ENCODE measurements around the gene COL6A2. TPM values are rescaled to one million over a fixed set of nuclear protein-coding genes. Genes with fewer than 3 reads are reported as not detected.

Gene COL6A2
- polyA plus RNA-seq, 1 of the 3 experiments (the other 2 are of a cell fraction), result 108 TPM

DNA sequence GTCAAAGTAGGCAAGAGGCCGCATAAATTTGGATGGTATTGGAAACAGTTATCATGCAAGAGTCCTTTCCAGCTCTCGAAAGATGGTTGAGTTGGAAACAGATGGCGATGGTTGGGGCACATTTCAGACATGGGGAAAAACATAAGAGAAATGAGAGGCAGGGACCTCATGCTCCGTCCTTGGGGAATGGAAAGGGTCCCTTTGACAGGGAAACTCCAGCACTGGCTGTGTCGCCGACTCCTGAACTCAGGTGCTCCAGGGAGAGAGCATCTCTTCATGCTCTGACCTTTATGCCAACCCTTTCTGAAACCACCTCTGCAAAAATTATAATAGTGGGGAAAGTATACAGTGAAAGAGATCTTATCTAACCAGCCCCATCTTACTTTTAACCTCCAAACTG lies 36.8 kb upstream of the COL6A2 start:
- Histone ChIP-seq H2AFZ (ENCODE audit: low read depth) (no peak overlapping the region), H4K20me1 (ENCODE audit: insufficient read depth) (no peaks in the 10 kb centered on the region), H3K4me3 (ENCODE audit: low read depth in 2 of 2, low read length in 1 of 2) (no peak overlapping the region), H3K9me2 (no peaks in the 10 kb centered on the region), H3K36me3 (replicated peaks in 1 of 2; ENCODE audit: control insufficient read depth in 1 of 2, insufficient read depth in 2 of 2, low read length in 1 of 2) (no peaks in the 10 kb centered on the region), H3K4me1 (ENCODE audit: control insufficient read depth in 1 of 2, insufficient read depth in 2 of 2, low read depth in 1 of 2, low read length in 1 of 2) (peaks cover 0 to 9% of the 10 kb centered on the region in 2 experiments; a peak in 1 of 4 replicates), H3F3A (replicated peaks; ENCODE audit: insufficient read depth) (no peaks in the 10 kb centered on the region), H3K9me3 (no peaks in the 10 kb centered on the region; the same call in 1 of the 2 replicates), H3K9ac (no peak overlapping the region), H3K79me2 (ENCODE audit: insufficient read depth) (no peaks in the 10 kb centered on the region), H3K4me2 (0 out of 2 replicates have a peak overlapping the region, but pooled peaks have one; percentile 21), H3K27me3 (ENCODE audit: insufficient read depth) (no peaks in the 10 kb centered on the region), H3K27ac (ENCODE audit: low read depth in 2 of 2, low read length in 1 of 2) (peak overlapping the region in 1 of 2 experiments; percentile 80; a peak in 2 of 4 replicates)
- CTCF ChIA-PET, result no interaction called here
- WGBS (ENCODE audit: low lambda C conversion rate), result 61% methylated on average over 6 of the region's 6 CpGs
- POLR2A ChIA-PET, result no interaction called here
- TF ChIP-seq RCOR1 (IDR thresholded peaks at IDR 0.05; ENCODE audit: low read length), result no peak
- TF ChIP-seq, protein P1, sequence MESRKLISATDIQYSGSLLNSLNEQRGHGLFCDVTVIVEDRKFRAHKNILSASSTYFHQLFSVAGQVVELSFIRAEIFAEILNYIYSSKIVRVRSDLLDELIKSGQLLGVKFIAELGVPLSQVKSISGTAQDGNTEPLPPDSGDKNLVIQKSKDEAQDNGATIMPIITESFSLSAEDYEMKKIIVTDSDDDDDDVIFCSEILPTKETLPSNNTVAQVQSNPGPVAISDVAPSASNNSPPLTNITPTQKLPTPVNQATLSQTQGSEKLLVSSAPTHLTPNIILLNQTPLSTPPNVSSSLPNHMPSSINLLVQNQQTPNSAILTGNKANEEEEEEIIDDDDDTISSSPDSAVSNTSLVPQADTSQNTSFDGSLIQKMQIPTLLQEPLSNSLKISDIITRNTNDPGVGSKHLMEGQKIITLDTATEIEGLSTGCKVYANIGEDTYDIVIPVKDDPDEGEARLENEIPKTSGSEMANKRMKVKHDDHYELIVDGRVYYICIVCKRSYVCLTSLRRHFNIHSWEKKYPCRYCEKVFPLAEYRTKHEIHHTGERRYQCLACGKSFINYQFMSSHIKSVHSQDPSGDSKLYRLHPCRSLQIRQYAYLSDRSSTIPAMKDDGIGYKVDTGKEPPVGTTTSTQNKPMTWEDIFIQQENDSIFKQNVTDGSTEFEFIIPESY (IDR thresholded peaks at IDR 0.05; ENCODE audit: borderline replicate concordance, low read depth), result no peak
- no peak for TF ChIP-seq ELF1 (IDR thresholded peaks at IDR 0.05)
- TF ChIP-seq, protein P2, sequence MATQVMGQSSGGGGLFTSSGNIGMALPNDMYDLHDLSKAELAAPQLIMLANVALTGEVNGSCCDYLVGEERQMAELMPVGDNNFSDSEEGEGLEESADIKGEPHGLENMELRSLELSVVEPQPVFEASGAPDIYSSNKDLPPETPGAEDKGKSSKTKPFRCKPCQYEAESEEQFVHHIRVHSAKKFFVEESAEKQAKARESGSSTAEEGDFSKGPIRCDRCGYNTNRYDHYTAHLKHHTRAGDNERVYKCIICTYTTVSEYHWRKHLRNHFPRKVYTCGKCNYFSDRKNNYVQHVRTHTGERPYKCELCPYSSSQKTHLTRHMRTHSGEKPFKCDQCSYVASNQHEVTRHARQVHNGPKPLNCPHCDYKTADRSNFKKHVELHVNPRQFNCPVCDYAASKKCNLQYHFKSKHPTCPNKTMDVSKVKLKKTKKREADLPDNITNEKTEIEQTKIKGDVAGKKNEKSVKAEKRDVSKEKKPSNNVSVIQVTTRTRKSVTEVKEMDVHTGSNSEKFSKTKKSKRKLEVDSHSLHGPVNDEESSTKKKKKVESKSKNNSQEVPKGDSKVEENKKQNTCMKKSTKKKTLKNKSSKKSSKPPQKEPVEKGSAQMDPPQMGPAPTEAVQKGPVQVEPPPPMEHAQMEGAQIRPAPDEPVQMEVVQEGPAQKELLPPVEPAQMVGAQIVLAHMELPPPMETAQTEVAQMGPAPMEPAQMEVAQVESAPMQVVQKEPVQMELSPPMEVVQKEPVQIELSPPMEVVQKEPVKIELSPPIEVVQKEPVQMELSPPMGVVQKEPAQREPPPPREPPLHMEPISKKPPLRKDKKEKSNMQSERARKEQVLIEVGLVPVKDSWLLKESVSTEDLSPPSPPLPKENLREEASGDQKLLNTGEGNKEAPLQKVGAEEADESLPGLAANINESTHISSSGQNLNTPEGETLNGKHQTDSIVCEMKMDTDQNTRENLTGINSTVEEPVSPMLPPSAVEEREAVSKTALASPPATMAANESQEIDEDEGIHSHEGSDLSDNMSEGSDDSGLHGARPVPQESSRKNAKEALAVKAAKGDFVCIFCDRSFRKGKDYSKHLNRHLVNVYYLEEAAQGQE (IDR thresholded peaks at IDR 0.05; ENCODE audit: low read depth, low read length), result no peak
- TF ChIP-seq FOXM1 (IDR thresholded peaks at IDR 0.05; ENCODE audit: low read depth), result no peak
- TF ChIP-seq EZH2phosphoT487 (IDR thresholded peaks at IDR 0.05; ENCODE audit: borderline replicate concordance, low read depth), result no peak
- no peak for TF ChIP-seq FOXJ3 (CRISPR knock-in tag; IDR thresholded peaks at IDR 0.05)
- TF ChIP-seq, protein P3, sequence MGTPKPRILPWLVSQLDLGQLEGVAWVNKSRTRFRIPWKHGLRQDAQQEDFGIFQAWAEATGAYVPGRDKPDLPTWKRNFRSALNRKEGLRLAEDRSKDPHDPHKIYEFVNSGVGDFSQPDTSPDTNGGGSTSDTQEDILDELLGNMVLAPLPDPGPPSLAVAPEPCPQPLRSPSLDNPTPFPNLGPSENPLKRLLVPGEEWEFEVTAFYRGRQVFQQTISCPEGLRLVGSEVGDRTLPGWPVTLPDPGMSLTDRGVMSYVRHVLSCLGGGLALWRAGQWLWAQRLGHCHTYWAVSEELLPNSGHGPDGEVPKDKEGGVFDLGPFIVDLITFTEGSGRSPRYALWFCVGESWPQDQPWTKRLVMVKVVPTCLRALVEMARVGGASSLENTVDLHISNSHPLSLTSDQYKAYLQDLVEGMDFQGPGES (IDR thresholded peaks at IDR 0.05; ENCODE audit: low read depth, low read length), result no peak
- no peak for TF ChIP-seq SMC3 (IDR thresholded peaks at IDR 0.05; ENCODE audit: low read depth, low read length)
- no peak for TF ChIP-seq TCF12 (IDR thresholded peaks at IDR 0.05)
- TF ChIP-seq CHD2 (IDR thresholded peaks at IDR 0.05; ENCODE audit: low read length, partially characterized antibody), result no peak
- no peak for TF ChIP-seq MEF2A (IDR thresholded peaks at IDR 0.05; ENCODE audit: borderline replicate concordance, low read depth)
- no peak for TF ChIP-seq RAD21 (IDR thresholded peaks at IDR 0.05; ENCODE audit: low read length)
- TF ChIP-seq, protein P4, sequence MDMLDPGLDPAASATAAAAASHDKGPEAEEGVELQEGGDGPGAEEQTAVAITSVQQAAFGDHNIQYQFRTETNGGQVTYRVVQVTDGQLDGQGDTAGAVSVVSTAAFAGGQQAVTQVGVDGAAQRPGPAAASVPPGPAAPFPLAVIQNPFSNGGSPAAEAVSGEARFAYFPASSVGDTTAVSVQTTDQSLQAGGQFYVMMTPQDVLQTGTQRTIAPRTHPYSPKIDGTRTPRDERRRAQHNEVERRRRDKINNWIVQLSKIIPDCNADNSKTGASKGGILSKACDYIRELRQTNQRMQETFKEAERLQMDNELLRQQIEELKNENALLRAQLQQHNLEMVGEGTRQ (IDR thresholded peaks at IDR 0.05; ENCODE audit: borderline replicate concordance, low read depth, low read length), result no peak
- no peak for TF ChIP-seq NFIC (IDR thresholded peaks at IDR 0.05; ENCODE audit: borderline replicate concordance)
- TF ChIP-seq JUND (IDR thresholded peaks at IDR 0.05), result no peak
- TF ChIP-seq GATA2 (CRISPR knock-in tag; IDR thresholded peaks at IDR 0.05), result no peak
- no peak for TF ChIP-seq FOSL2 (IDR thresholded peaks at IDR 0.05; ENCODE audit: borderline replicate concordance, low read depth)
- no peak for TF ChIP-seq RXRA (IDR thresholded peaks at IDR 0.05; ENCODE audit: borderline replicate concordance, low read depth)
- TF ChIP-seq MXI1 (IDR thresholded peaks at IDR 0.05; ENCODE audit: low read depth, low read length), result no peak
- no peak for DNase-seq

Measured in SK-N-SH (cell line).